Right atrium auricular region (tissue), 2 donors: Measurements from ENCODE around the gene DEGS2. TPM values are rescaled to one million over a fixed set of nuclear protein-coding genes. Genes with fewer than 3 reads are reported as not detected.

Source experiments
- DNase-seq: peaks from one replicate; pipeline ENCODE4 v3.0.0-alpha.2; 2019; ENCODE audit warnings: low spot score
- H3K27ac ChIP-seq, 2 donors: fragments of 200-600 bp; sonication (generic); 1 replicate in 1 of 2; 2 replicates in 1 of 2; pipeline ENCODE4 v1.5.1; 2016 to 2019
- H3K27me3 ChIP-seq, 2 donors: fragments of 200-600 bp; sonication (generic); one replicate each; pipeline versions ENCODE4 v1.5.1 to v1.6.0; 2017 to 2019
- H3K36me3 ChIP-seq: fragments of 200-600 bp; sonication (generic); one replicate; pipeline ENCODE4 v1.5.1; 2016
- H3K4me1 ChIP-seq, 2 donors: fragments of 200-600 bp; sonication (generic); one replicate each; pipeline versions ENCODE4 v1.5.1 to v1.6.0; 2017 to 2019
- H3K4me3 ChIP-seq, 2 donors: fragments of 200-600 bp; sonication (generic); 1 replicate in 1 of 2; 2 replicates in 1 of 2; pipeline ENCODE4 v1.5.1; 2017 to 2019; ENCODE audit warnings: mild to moderate bottlenecking in 1 of 2, moderate library complexity in 1 of 2
- H3K9me3 ChIP-seq, 2 donors: fragments of 200-600 bp; sonication (generic); one replicate each; pipeline ENCODE4 v1.5.1; 2019
- total RNA-seq, 2 donors: library from RNA; depleted of rRNA; stranded (reverse); fragments of >200 nt; gene quantifications; one replicate each; pipeline ENCODE4 v1.1.0, GENCODE V29; 2016
- TF ChIP-seq, protein P1 (sequence below), 2 donors: fragments of 200-600 bp; sonication (generic); IDR thresholded peaks; one replicate each; pipeline ENCODE4 v1.5.1; 2019; ENCODE audit warnings: antibody characterized with exemption in 2 of 2

Gene DEGS2
- total RNA-seq, 2 donors from 2014 or later, result not detected

GRCh38 chr14:100108042-100108825 lies 51.2 kb downstream of the DEGS2 start:
- H3K4me1 ChIP-seq, result peaks cover 0 to 62% of the 10 kb centered on the region in 2 donors
- no peaks in the 10 kb centered on the region for H3K27me3 ChIP-seq
- H3K4me3 ChIP-seq, result no peak overlapping the region
- H3K36me3 ChIP-seq, result no peaks in the 10 kb centered on the region
- peak overlapping the region; percentile 2 to 34 for H3K27ac ChIP-seq
- no peaks in the 10 kb centered on the region for H3K9me3 ChIP-seq
- peak; percentile 80 for DNase-seq
- TF ChIP-seq, protein P1, sequence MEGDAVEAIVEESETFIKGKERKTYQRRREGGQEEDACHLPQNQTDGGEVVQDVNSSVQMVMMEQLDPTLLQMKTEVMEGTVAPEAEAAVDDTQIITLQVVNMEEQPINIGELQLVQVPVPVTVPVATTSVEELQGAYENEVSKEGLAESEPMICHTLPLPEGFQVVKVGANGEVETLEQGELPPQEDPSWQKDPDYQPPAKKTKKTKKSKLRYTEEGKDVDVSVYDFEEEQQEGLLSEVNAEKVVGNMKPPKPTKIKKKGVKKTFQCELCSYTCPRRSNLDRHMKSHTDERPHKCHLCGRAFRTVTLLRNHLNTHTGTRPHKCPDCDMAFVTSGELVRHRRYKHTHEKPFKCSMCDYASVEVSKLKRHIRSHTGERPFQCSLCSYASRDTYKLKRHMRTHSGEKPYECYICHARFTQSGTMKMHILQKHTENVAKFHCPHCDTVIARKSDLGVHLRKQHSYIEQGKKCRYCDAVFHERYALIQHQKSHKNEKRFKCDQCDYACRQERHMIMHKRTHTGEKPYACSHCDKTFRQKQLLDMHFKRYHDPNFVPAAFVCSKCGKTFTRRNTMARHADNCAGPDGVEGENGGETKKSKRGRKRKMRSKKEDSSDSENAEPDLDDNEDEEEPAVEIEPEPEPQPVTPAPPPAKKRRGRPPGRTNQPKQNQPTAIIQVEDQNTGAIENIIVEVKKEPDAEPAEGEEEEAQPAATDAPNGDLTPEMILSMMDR (IDR thresholded peaks at IDR 0.05), result peak; percentile 80 to 93

GRCh38 chr14:100107236-100107635 lies 52.2 kb downstream of the DEGS2 start:
- DNase-seq, result no peak
- Histone ChIP-seq H3K4me1 (peaks cover 0 to 68% of the 10 kb centered on the region in 2 donors), H3K27me3 (no peaks in the 10 kb centered on the region)

DNA sequence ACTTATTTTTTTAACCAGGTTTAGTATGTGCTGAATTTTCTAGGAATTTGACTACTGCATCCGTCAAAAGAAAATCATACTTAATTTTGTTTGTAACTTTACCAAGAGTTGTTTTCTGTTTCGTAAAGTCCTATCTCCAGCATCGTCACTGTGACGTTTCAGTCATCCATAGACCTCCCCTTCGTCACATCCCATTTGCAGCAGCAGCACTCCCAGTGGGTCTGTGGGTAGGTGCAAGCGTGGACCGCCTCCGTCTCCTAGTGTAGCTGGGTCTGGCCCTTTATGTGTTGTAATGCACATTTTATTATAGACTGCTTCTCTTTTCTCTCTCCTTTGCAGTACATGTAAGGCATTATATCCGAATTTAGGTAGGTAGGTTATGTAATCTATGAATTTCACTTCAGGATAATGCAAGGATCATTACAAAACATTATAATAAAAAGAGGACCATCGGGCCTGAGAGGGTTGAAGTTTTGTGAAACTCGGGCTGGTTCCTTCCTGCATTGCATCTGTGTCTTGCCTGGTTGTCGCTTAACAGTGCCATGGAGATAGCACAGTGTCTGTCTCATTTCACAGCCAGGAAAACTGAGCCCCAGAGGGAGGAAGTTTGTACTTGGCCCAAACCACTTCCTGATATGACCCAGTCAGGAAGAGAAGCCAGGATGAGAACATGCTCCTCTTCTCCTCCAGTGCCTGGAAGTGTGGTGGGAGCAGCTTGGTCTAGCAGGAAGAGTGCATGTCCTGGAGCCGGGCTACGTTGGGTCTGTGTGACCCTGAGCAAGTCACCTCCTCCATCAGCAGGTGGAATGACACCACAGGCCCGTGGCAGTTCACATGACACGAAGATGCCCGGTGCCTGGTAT lies 53.0 kb downstream of the DEGS2 start:
- Histone ChIP-seq H3K36me3 (no peaks in the 10 kb centered on the region), H3K4me3 (no peak overlapping the region), H3K27ac (peak overlapping the region; percentile 28 to 52), H3K27me3 (no peaks in the 10 kb centered on the region), H3K4me1 (peaks cover 0 to 66% of the 10 kb centered on the region in 2 donors), H3K9me3 (no peaks in the 10 kb centered on the region)
- TF ChIP-seq, protein P1 (IDR thresholded peaks at IDR 0.05), result no peak
- DNase-seq, result peak; percentile 62

More at GRCh38 chr14:100107236-100107635, 52.2 kb downstream of the DEGS2 start:
- H3K9me3 ChIP-seq, result no peaks in the 10 kb centered on the region
- no peaks in the 10 kb centered on the region for H3K36me3 ChIP-seq
- TF ChIP-seq, protein P1 (IDR thresholded peaks at IDR 0.05), result no peak
- no peak overlapping the region for H3K4me3 ChIP-seq
- peak overlapping the region; percentile 28 to 52 for H3K27ac ChIP-seq

DNA sequence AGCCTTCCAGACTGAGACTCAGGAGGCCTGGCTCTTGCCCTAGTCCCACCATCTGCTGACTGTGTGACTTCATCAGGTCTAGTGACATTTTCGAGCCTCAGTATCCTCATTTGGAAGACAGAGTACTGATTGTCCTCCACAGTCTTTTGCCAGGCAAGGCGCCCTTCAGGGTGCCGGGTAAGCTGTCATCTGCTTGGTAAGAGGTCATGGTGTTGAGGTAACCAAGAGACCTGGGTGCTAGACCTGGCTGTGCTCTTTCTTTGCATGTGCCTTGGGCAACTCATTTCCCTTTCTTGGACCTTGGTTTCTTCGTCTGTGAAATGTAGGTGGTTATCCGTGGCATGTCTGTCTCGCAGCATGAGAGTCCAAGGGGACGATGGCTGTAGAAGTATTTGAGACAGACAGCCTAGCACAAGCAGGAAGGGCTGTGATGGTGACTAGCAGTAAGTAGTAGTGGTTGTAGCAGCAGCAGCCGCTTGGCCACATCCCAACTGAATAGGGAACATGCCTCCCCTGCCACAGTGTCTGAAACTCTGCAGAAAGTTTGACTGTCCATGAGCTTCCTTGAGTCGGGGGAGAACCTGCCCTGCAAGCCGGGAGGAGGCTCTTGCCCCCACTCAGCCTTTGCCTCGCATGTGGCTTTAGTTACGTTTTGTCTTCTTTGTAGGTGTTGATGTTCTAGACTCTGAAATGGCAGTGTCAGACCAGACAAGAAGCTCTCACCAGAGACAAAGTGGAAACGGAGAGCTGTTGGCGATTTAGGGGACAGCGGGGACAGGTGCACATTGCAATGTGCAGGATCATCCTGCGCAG lies 53.9 kb downstream of the DEGS2 start:
- no peaks in the 10 kb centered on the region for H3K27me3 ChIP-seq
- TF ChIP-seq, protein P1 (IDR thresholded peaks at IDR 0.05), result no peak
- peaks cover 0 to 66% of the 10 kb centered on the region in 2 donors for H3K4me1 ChIP-seq
- H3K9me3 ChIP-seq, result no peaks in the 10 kb centered on the region
- H3K27ac ChIP-seq, result peak overlapping the region in 1 of 2 donors; percentile 9
- no peaks in the 10 kb centered on the region for H3K36me3 ChIP-seq
- no peak overlapping the region for H3K4me3 ChIP-seq
- DNase-seq, result no peak

- H3K36me3 ChIP-seq, result no peaks in the 10 kb centered on the region
- H3K4me1 ChIP-seq, result peaks cover 0 to 66% of the 10 kb centered on the region in 2 donors
- DNase-seq, result no peak
- peak overlapping the region in 1 of 2 donors; percentile 51 for H3K27ac ChIP-seq
- H3K4me3 ChIP-seq, result no peak overlapping the region
- TF ChIP-seq, protein P1 (IDR thresholded peaks at IDR 0.05), result no peak
- no peaks in the 10 kb centered on the region for H3K9me3 ChIP-seq
- H3K27me3 ChIP-seq, result no peaks in the 10 kb centered on the region
Observed at GRCh38 chr14:100104523-100105300, 54.7 kb downstream of the DEGS2 start.
